Neural cell (in vitro differentiated cells): Measurements from ENCODE around the gene KLF5.

Source experiments
- EP300 ChIP-seq: fragments of 450-650 bp; conservative IDR thresholded peaks from 2 replicates; pipeline ENCODE4 v1.6.1; 2014; ENCODE audit warnings: antibody characterized with exemption, mild to moderate bottlenecking, moderate library complexity; ENCODE audit not compliant: poor library complexity, severe bottlenecking
- EZH2 ChIP-seq: fragments of 200-600, 300-800 bp; shearing (Covaris generic), sonication (generic); IDR thresholded peaks from 2 replicates; pipeline ENCODE4 v1.6.1; 2014; ENCODE audit warnings: antibody characterized with exemption, low read length, borderline replicate concordance, mild to moderate bottlenecking; ENCODE audit not compliant: insufficient read depth, poor library complexity, severe bottlenecking
- POLR2AphosphoS5 ChIP-seq: IDR thresholded peaks from 2 replicates; pipeline ENCODE4 v1.6.1; 2012
- TAF1 ChIP-seq: IDR thresholded peaks from 2 replicates; pipeline ENCODE4 v1.6.1; 2012; ENCODE audit warnings: low read depth
- TF ChIP-seq, protein P1 (sequence below): fragments of 450-650 bp; IDR thresholded peaks from 2 replicates; pipeline ENCODE4 v1.5.1; 2014; ENCODE audit warnings: antibody characterized with exemption, mild to moderate bottlenecking, moderate library complexity; ENCODE audit not compliant: poor library complexity, severe bottlenecking

DNA sequence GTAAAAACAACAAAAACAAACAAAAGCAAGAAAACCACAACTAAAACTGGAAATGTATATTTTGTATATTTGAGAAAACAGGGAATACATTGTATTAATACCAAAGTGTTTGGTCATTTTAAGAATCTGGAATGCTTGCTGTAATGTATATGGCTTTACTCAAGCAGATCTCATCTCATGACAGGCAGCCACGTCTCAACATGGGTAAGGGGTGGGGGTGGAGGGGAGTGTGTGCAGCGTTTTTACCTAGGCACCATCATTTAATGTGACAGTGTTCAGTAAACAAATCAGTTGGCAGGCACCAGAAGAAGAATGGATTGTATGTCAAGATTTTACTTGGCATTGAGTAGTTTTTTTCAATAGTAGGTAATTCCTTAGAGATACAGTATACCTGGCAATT is 17.1 kb downstream of the KLF5 start:
- TF ChIP-seq, protein P1, sequence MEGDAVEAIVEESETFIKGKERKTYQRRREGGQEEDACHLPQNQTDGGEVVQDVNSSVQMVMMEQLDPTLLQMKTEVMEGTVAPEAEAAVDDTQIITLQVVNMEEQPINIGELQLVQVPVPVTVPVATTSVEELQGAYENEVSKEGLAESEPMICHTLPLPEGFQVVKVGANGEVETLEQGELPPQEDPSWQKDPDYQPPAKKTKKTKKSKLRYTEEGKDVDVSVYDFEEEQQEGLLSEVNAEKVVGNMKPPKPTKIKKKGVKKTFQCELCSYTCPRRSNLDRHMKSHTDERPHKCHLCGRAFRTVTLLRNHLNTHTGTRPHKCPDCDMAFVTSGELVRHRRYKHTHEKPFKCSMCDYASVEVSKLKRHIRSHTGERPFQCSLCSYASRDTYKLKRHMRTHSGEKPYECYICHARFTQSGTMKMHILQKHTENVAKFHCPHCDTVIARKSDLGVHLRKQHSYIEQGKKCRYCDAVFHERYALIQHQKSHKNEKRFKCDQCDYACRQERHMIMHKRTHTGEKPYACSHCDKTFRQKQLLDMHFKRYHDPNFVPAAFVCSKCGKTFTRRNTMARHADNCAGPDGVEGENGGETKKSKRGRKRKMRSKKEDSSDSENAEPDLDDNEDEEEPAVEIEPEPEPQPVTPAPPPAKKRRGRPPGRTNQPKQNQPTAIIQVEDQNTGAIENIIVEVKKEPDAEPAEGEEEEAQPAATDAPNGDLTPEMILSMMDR, result no peak
- TF ChIP-seq POLR2AphosphoS5 (peak; percentile 69), EP300 (peak; percentile 75), EZH2 (no peak), TAF1 (no peak)
